Prostate gland (tissue), 2 donors: ENCODE results near the gene SPATA16. TPM values are rescaled to one million over a fixed set of nuclear protein-coding genes. Genes with fewer than 3 reads are reported as not detected.

ENCODE experiments used
- DNase-seq: peaks from one replicate; pipeline ENCODE4 v3.0.0-alpha.2; 2019; ENCODE audit warnings: low spot score
- H3K27ac ChIP-seq, 2 donors: fragments of 200-600 bp; sonication (generic); 2 replicates each; pipeline ENCODE4 v1.5.1; 2017 to 2019
- H3K27me3 ChIP-seq: fragments of 200-600 bp; sonication (generic); replicated peaks from 2 replicates; pipeline ENCODE4 v1.5.1; 2019; ENCODE audit not compliant: insufficient read depth
- H3K36me3 ChIP-seq, 2 donors: fragments of 200-600 bp; sonication (generic); 1 replicate in 1 of 2; 2 replicates in 1 of 2; pipeline versions ENCODE4 v1.5.1 to v1.8.1; 2017 to 2019
- H3K4me1 ChIP-seq: fragments of 200-600 bp; sonication (generic); replicated peaks from 2 replicates; pipeline ENCODE4 v1.5.1; 2019
- H3K4me3 ChIP-seq, 2 donors: fragments of 200-600 bp; sonication (generic); 2 replicates each; pipeline ENCODE4 v1.5.1; 2017 to 2019
- H3K9me3 ChIP-seq: fragments of 200-600 bp; sonication (generic); 2 replicates; pipeline ENCODE4 v1.5.1; 2017
- POLR2A ChIP-seq: fragments of 450-650 bp; IDR thresholded peaks from one replicate; pipeline ENCODE4 v1.6.1; 2016; ENCODE audit warnings: antibody characterized with exemption, mild to moderate bottlenecking
- POLR2AphosphoS5 ChIP-seq: sonication (generic); formaldehyde crosslinking; IDR thresholded peaks from one replicate; pipeline ENCODE4 v1.6.1; 2017; ENCODE audit warnings: antibody characterized with exemption
- WGBS: methylation state at CpG from one replicate; pipeline ENCODE4 v1.1.5; 2018; 5-methylcytosine and 5-hydroxymethylcytosine counted together
- intact Hi-C: fragments of 100-400 bp; cut with DNase I; formaldehyde crosslinking; loops from one replicate; pipeline ENCODE4 v1.14.2; 2022
- total RNA-seq, 2 donors: library from RNA; depleted of rRNA; stranded (reverse); fragments of >200 nt; gene quantifications; one replicate each; pipeline ENCODE4 v1.1.0, GENCODE V29; 2016
- TF ChIP-seq, protein P1 (sequence below), 4 experiments: fragments of 200-600 bp in 2 of 4; fragments of 450-650 bp in 2 of 4; sonication (generic) in 2 of 4; IDR thresholded peaks; 1 replicate in 3 of 4; 2 replicates in 1 of 4; pipeline ENCODE4 v1.5.1; 2016 to 2019; ENCODE audit warnings: antibody characterized with exemption in 4 of 4, mild to moderate bottlenecking in 2 of 4, moderate library complexity in 2 of 4

The SPATA16 gene
- total RNA-seq, 2 donors from 2014 or later: 3.8 TPM; not detected in 1

DNA sequence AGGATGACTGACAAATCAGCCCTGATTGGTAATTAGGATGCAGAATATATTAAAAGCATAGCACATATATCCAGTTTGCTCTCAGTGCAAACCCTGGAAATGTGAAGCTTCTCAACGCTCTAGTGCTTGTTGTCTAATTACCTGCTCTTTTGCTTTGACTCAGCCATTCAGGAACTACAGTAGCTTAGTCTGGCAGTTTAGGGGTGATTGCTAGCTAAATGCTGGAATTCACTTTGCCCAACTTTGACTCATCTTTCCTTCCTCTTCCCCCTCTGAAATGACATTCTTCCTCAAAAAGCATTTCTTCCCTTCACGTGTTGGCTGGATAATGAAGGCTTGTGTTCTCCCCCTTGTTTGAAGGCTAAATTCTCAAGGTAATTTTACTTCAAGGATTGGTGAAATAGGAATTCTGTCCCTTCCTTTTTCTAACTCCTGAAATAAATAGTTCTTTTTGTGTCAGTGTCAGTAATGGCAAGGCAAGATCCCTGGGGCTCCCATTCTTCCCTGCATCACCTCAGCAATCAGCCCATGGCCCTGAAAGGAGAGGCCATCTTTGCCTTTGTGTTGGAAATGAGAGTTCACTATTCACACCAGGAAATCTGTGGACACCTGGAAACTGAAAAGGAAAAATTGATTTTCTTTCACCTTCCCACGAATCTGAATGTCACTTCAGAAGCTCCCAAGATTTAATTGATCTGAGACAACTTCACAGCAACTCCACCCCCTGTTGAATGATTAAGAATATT, 286.9 kb downstream of the SPATA16 start:
- no peak overlapping the region for H3K27ac ChIP-seq
- no peaks in the 10 kb centered on the region for H3K4me1 ChIP-seq
- no peaks in the 10 kb centered on the region for H3K9me3 ChIP-seq
- intact Hi-C loops: no loop called here
- 52% methylated on average over 3 of the region's 3 CpGs for WGBS
- DNase-seq: no peak
- TF ChIP-seq POLR2AphosphoS5 (no peak), POLR2A (no peak)
- TF ChIP-seq, protein P1, sequence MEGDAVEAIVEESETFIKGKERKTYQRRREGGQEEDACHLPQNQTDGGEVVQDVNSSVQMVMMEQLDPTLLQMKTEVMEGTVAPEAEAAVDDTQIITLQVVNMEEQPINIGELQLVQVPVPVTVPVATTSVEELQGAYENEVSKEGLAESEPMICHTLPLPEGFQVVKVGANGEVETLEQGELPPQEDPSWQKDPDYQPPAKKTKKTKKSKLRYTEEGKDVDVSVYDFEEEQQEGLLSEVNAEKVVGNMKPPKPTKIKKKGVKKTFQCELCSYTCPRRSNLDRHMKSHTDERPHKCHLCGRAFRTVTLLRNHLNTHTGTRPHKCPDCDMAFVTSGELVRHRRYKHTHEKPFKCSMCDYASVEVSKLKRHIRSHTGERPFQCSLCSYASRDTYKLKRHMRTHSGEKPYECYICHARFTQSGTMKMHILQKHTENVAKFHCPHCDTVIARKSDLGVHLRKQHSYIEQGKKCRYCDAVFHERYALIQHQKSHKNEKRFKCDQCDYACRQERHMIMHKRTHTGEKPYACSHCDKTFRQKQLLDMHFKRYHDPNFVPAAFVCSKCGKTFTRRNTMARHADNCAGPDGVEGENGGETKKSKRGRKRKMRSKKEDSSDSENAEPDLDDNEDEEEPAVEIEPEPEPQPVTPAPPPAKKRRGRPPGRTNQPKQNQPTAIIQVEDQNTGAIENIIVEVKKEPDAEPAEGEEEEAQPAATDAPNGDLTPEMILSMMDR (IDR thresholded peaks at IDR 0.05): no peak
- no peak overlapping the region for H3K4me3 ChIP-seq
- no peaks in the 10 kb centered on the region for H3K36me3 ChIP-seq
- H3K27me3 ChIP-seq: no peaks in the 10 kb centered on the region

GRCh38 chr3:172853005-172853404, 288.0 kb downstream of the SPATA16 start:
- H3K4me3 ChIP-seq: no peak overlapping the region
- no peaks in the 10 kb centered on the region for H3K27me3 ChIP-seq
- H3K36me3 ChIP-seq: no peaks in the 10 kb centered on the region
- intact Hi-C loops: no loop called here
- no peaks in the 10 kb centered on the region for H3K4me1 ChIP-seq
- TF ChIP-seq, protein P1 (IDR thresholded peaks at IDR 0.05): no peak
- no peak for TF ChIP-seq POLR2A
- TF ChIP-seq POLR2AphosphoS5: no peak
- no peak overlapping the region for H3K27ac ChIP-seq
- WGBS: 87% methylated on average over 1 of the region's 1 CpG
- no peaks in the 10 kb centered on the region for H3K9me3 ChIP-seq
- no peak for DNase-seq

DNA sequence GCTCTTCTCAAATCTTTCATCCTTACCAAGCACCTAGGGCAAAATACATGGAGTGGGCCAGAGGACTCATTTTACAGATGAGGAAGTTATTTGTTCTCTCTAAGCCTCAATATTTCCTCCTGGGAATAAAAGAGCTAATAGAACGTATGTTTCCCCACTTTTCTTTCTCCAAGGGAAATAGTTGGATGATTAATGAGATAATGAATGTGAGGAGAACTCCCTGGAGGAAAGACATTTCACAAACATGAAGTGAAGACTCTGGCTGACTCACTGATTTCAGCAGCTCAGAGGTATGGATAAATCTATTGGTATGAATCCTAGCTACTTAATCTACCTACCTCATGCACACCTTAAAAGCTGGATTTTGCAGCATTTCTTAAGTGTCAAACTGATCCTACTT, 292.1 kb downstream of the SPATA16 start:
- no peak for DNase-seq
- no peak overlapping the region for H3K27ac ChIP-seq
- H3K36me3 ChIP-seq: no peaks in the 10 kb centered on the region
- TF ChIP-seq POLR2A (no peak), POLR2AphosphoS5 (no peak)
- TF ChIP-seq, protein P1 (IDR thresholded peaks at IDR 0.05): no peak
- no peaks in the 10 kb centered on the region for H3K9me3 ChIP-seq
- H3K4me1 ChIP-seq: no peaks in the 10 kb centered on the region
- WGBS: 23% methylated on average over 1 of the region's 1 CpG
- no peaks in the 10 kb centered on the region for H3K27me3 ChIP-seq
- intact Hi-C loops: no loop called here
- H3K4me3 ChIP-seq: no peak overlapping the region

- no peaks in the 10 kb centered on the region for H3K36me3 ChIP-seq
- H3K27ac ChIP-seq: no peak overlapping the region
- DNase-seq: no peak
- no peaks in the 10 kb centered on the region for H3K9me3 ChIP-seq
- no peak for TF ChIP-seq POLR2A
- TF ChIP-seq, protein P1 (IDR thresholded peaks at IDR 0.05): no peak
- H3K27me3 ChIP-seq: no peaks in the 10 kb centered on the region
- H3K4me1 ChIP-seq: no peaks in the 10 kb centered on the region
- no peak overlapping the region for H3K4me3 ChIP-seq
- intact Hi-C loops: no loop called here
These were observed 293.7 kb downstream of the SPATA16 start for GRCh38 chr3:172847292-172847691.

DNA sequence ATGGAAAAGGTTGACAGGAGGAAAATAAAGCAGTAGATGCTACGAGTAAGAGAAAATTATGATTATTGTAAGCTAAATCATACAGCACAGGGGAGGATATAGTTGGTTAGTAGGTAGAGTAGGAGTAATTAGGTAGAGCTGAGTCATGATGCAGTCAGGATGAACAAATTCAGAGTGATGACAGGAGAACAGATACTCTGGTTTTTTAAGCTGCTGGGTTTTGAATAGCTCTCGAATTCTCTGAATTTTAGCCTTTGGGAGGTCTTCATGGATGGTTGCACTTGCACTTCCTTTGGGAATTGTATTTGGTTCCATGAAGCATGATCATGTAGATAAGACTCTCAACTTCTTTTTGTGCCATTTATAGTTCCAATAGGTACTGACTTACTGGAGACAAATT, 294.3 kb downstream of the SPATA16 start:
- TF ChIP-seq POLR2A (no peak), POLR2AphosphoS5 (no peak)
- TF ChIP-seq, protein P1 (IDR thresholded peaks at IDR 0.05): no peak
- no peaks in the 10 kb centered on the region for H3K9me3 ChIP-seq
- no peaks in the 10 kb centered on the region for H3K4me1 ChIP-seq
- no peaks in the 10 kb centered on the region for H3K27me3 ChIP-seq
- no peak overlapping the region for H3K4me3 ChIP-seq
- no peaks in the 10 kb centered on the region for H3K36me3 ChIP-seq
- intact Hi-C loops: no loop called here
- WGBS: 76% methylated on average over 2 of the region's 2 CpGs
- no peak overlapping the region for H3K27ac ChIP-seq
- no peak for DNase-seq
